Neural progenitor cell (in vitro differentiated cells): ENCODE results near the gene INSR. TPM values are rescaled to one million over a fixed set of nuclear protein-coding genes. Genes with fewer than 3 reads are reported as not detected.
"Not testable (repeated sequence)": the region's sequence is repeated elsewhere in the genome, so short reads cannot be mapped to it uniquely, and the experiment has no call there.

Experiments used
- DNase-seq: peaks from one replicate; pipeline ENCODE4 v3.0.0-alpha.2; 2016; ENCODE audit warnings: low spot score
- H2AFZ ChIP-seq: fragments of 200-600 bp; sonication (generic); replicated peaks from 2 replicates; pipeline ENCODE4 v1.6.1; 2016; ENCODE audit warnings: antibody characterized with exemption
- H3F3A ChIP-seq: fragments of 200-600 bp; sonication (generic); 2 replicates; pipeline ENCODE4 v1.6.1; 2016; ENCODE audit warnings: antibody characterized with exemption, low read depth
- H3K27ac ChIP-seq: fragments of 200-600 bp; sonication (generic); 2 replicates; pipeline ENCODE4 v1.5.1; 2016; ENCODE audit warnings: mild to moderate bottlenecking
- H3K27me3 ChIP-seq: fragments of 200-600 bp; sonication (generic); 2 replicates; pipeline ENCODE4 v1.6.1; 2016; ENCODE audit warnings: mild to moderate bottlenecking, moderate library complexity
- H3K36me3 ChIP-seq: fragments of 200-600 bp; sonication (generic); 2 replicates; pipeline ENCODE4 v1.5.1; 2016
- H3K4me1 ChIP-seq: fragments of 200-600 bp; sonication (generic); 2 replicates; pipeline ENCODE4 v1.6.1; 2016; ENCODE audit warnings: mixed run types
- H3K4me2 ChIP-seq: fragments of 200-600 bp; sonication (generic); 2 replicates; pipeline ENCODE4 v1.6.1; 2016
- H3K4me3 ChIP-seq: fragments of 200-600 bp; sonication (generic); 2 replicates; pipeline ENCODE4 v1.5.1; 2016
- H3K79me2 ChIP-seq: fragments of 200-600 bp; sonication (generic); 2 replicates; pipeline ENCODE4 v1.6.1; 2016; ENCODE audit warnings: low read depth
- H3K9ac ChIP-seq: fragments of 200-600 bp; sonication (generic); 2 replicates; pipeline ENCODE4 v1.6.1; 2016
- H3K9me3 ChIP-seq: fragments of 200-600 bp; sonication (generic); 2 replicates; pipeline ENCODE4 v1.5.1; 2016; ENCODE audit warnings: low read depth
- H4K20me1 ChIP-seq: fragments of 200-600 bp; sonication (generic); 2 replicates; pipeline ENCODE4 v1.6.1; 2016; ENCODE audit warnings: low read depth
- H3K27ac Mint-ChIP-seq: 3 replicates; pipeline ENCODE4 v1.8.0; 2021; ENCODE audit warnings: mixed read lengths
- H3K27me3 Mint-ChIP-seq: 2 replicates; pipeline ENCODE4 v1.8.0; 2022; ENCODE audit warnings: low read depth, mild to moderate bottlenecking, inconsistent platforms, moderate library complexity, mixed read lengths; ENCODE audit not compliant: insufficient read depth
- H3K36me3 Mint-ChIP-seq: 3 replicates; pipeline ENCODE4 v1.8.0; 2021; ENCODE audit warnings: mixed read lengths
- H3K4me1 Mint-ChIP-seq: 3 replicates; pipeline ENCODE4 v1.8.0; 2021; ENCODE audit warnings: mixed read lengths
- H3K4me3 Mint-ChIP-seq: 3 replicates; pipeline ENCODE4 v1.8.0; 2021; ENCODE audit warnings: mild to moderate bottlenecking, moderate library complexity, mixed read lengths
- H3K9me3 Mint-ChIP-seq: 3 replicates; pipeline ENCODE4 v1.8.0; 2020; ENCODE audit warnings: mixed read lengths
- EZH2 ChIP-seq: fragments of 200-600 bp; sonication (generic); IDR thresholded peaks from 2 replicates; pipeline ENCODE4 v1.6.1; 2017; ENCODE audit warnings: antibody characterized with exemption, mild to moderate bottlenecking, moderate library complexity
- EZH2phosphoT487 ChIP-seq: fragments of 200-600 bp; sonication (generic); IDR thresholded peaks from 2 replicates; pipeline ENCODE4 v1.6.1; 2017; ENCODE audit warnings: antibody characterized with exemption
- total RNA-seq: library from RNA; depleted of rRNA; stranded (reverse); fragments of >200 nt; gene quantifications from 2 replicates; pipeline ENCODE4 v1.2.3, GENCODE V29; 2015; ENCODE audit warnings: low replicate concordance
- TF ChIP-seq, protein P1 (sequence below): fragments of 200-600 bp; sonication (generic); IDR thresholded peaks from 2 replicates; pipeline ENCODE4 v1.5.1; 2017; ENCODE audit warnings: antibody characterized with exemption, mild to moderate bottlenecking

The INSR gene
- total RNA-seq, 1 donor from 2014 or later: 20.8 TPM

DNA sequence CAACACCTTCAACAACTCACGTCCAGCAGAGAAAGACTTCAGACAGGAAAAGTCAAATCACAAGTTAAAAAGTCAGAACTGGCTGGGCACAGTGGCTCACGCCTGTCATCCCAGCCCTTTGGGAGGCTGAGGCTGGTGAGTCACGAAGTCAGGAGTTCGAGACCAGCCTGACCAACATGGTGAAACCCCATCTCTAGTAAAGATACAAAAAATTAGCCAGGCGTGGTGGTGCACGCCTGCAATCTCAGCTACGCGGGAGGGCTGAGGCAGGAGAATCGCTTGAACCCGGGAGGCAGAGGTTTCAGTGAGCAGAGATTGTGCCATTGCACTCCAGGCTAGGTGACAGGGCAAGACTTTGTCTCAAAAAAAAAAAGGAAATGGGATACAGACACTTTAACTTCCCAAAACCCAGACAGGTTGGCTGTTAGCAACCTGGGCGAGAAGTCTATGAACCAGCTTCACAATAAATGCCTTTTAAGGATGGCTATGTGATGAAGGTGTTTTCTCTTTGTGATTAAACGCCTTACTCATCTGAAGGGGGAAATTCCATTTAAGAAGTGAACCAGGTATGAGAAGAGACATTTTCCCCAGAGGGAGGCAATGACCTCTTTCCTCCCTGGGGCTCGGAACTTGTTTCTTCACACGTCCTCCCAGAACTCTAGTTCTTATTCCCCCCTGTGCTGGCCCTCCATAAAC lies 80.4 kb downstream of the INSR start:
- no peaks in the 10 kb centered on the region for H3K36me3 Mint-ChIP-seq
- H3K27ac ChIP-seq: no peak overlapping the region
- H3K79me2 ChIP-seq: peaks cover 5% of the 10 kb centered on the region
- no peak overlapping the region for H3K4me2 ChIP-seq
- no peaks in the 10 kb centered on the region for H3K9me3 Mint-ChIP-seq
- no peaks in the 10 kb centered on the region for H3K9me3 ChIP-seq
- H3K27me3 Mint-ChIP-seq: peaks cover 5% of the 10 kb centered on the region
- H3K9ac ChIP-seq: no peak overlapping the region
- H3K36me3 ChIP-seq: no peaks in the 10 kb centered on the region
- no peak for DNase-seq
- peaks cover 6% of the 10 kb centered on the region for H3K4me1 Mint-ChIP-seq
- H3K27ac Mint-ChIP-seq: no peak overlapping the region
- TF ChIP-seq EZH2: no peak
- no peak for TF ChIP-seq EZH2phosphoT487
- TF ChIP-seq, protein P1, sequence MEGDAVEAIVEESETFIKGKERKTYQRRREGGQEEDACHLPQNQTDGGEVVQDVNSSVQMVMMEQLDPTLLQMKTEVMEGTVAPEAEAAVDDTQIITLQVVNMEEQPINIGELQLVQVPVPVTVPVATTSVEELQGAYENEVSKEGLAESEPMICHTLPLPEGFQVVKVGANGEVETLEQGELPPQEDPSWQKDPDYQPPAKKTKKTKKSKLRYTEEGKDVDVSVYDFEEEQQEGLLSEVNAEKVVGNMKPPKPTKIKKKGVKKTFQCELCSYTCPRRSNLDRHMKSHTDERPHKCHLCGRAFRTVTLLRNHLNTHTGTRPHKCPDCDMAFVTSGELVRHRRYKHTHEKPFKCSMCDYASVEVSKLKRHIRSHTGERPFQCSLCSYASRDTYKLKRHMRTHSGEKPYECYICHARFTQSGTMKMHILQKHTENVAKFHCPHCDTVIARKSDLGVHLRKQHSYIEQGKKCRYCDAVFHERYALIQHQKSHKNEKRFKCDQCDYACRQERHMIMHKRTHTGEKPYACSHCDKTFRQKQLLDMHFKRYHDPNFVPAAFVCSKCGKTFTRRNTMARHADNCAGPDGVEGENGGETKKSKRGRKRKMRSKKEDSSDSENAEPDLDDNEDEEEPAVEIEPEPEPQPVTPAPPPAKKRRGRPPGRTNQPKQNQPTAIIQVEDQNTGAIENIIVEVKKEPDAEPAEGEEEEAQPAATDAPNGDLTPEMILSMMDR: no peak
- no peaks in the 10 kb centered on the region for H4K20me1 ChIP-seq
- H3K27me3 ChIP-seq: no peaks in the 10 kb centered on the region
- no peak overlapping the region for H3K4me3 ChIP-seq
- H3K4me1 ChIP-seq: no peaks in the 10 kb centered on the region
- no peak overlapping the region for H2AFZ ChIP-seq
- H3K4me3 Mint-ChIP-seq: no peak overlapping the region
- H3F3A ChIP-seq: peaks cover 6% of the 10 kb centered on the region

DNA sequence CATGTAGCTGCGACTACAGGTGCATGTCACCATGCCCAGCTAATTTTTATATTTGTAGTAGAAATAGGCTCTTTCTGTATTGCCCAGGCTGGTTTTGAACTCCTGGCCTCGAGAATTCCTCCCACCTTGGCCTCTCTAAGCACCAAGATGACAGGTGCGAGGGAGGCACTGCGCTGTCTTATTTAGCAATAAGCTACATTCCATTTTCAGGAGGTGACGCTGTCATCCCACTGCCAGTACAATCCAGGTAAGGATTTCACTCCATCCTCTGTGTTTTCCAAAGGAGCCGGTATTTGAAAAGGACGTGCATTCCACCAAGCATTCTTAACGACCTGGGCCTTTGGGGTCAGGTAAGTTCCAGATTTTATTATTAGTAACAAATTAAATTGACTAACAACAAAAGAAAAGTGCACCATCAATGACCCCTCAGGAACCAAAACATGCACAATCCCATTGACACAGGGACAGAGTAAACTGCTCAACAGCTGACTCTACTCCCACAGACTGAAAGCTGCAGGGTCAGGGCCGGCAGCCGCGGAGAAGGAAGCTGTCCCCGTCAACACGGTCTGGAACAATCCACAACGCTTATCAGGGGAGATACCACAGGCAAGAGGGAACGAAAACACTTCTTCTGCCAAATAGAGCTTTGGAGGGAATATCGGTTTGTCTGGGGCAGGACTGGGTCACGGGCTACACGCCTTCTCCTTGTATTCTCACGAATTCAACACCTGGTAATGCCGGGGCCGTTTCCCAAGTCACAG lies 82.8 kb downstream of the INSR start:
- Histone ChIP-seq H3K27ac (no peak overlapping the region), H3K9ac (no peak overlapping the region)
- TF ChIP-seq EZH2phosphoT487 (no peak), EZH2 (no peak)
- TF ChIP-seq, protein P1: no peak

DNA sequence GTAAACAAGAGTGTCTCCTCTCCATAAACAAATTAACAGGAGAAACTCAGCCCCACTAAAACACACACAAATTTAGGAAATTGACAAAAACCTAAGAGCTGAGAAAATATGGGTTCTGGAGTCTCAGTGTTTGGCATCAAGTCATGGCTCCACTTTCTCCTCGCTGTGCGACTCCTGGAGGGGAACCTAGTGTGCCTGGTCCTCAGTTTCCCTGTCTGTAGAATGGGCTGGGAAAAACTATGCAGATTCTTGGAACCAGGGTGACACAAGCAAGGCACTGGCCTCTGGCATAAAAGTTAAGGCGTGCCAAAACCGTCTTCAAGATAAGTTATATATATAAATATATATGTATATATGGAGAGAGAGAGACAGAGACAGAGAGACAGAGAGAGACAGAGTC lies 83.9 kb downstream of the INSR start:
- H3K27me3 Mint-ChIP-seq: peaks cover 3% of the 10 kb centered on the region
- no peak overlapping the region for H3K4me3 Mint-ChIP-seq
- Histone ChIP-seq H3K4me3 (no peak overlapping the region), H3K36me3 (no peaks in the 10 kb centered on the region), H3K79me2 (peaks cover 5% of the 10 kb centered on the region), H3K9me3 (no peaks in the 10 kb centered on the region), H3K4me2 (no peak overlapping the region), H3K27me3 (no peaks in the 10 kb centered on the region), H4K20me1 (no peaks in the 10 kb centered on the region), H3K27ac (no peak overlapping the region), H3K4me1 (no peaks in the 10 kb centered on the region), H3K9ac (no peak overlapping the region), H2AFZ (no peak overlapping the region), H3F3A (peaks cover 6% of the 10 kb centered on the region)
- no peak for DNase-seq
- H3K36me3 Mint-ChIP-seq: no peaks in the 10 kb centered on the region
- H3K4me1 Mint-ChIP-seq: peaks cover 6% of the 10 kb centered on the region
- TF ChIP-seq EZH2phosphoT487 (no peak), EZH2 (no peak)
- TF ChIP-seq, protein P1: no peak
- no peak overlapping the region for H3K27ac Mint-ChIP-seq
- H3K9me3 Mint-ChIP-seq: no peaks in the 10 kb centered on the region

More for the DNA sequence above, 82.8 kb downstream of the INSR start:
- Histone ChIP-seq H4K20me1 (no peaks in the 10 kb centered on the region), H3K4me1 (no peaks in the 10 kb centered on the region), H2AFZ (no peak overlapping the region), H3F3A (peaks cover 6% of the 10 kb centered on the region), H3K36me3 (no peaks in the 10 kb centered on the region), H3K79me2 (peaks cover 5% of the 10 kb centered on the region), H3K27me3 (no peaks in the 10 kb centered on the region), H3K4me3 (no peak overlapping the region), H3K4me2 (no peak overlapping the region), H3K9me3 (no peaks in the 10 kb centered on the region)
- H3K27ac Mint-ChIP-seq: peak overlapping the region; percentile 91
- H3K9me3 Mint-ChIP-seq: no peaks in the 10 kb centered on the region
- no peak for DNase-seq
- peaks cover 3% of the 10 kb centered on the region for H3K27me3 Mint-ChIP-seq
- H3K4me1 Mint-ChIP-seq: peaks cover 6% of the 10 kb centered on the region
- H3K4me3 Mint-ChIP-seq: no peak overlapping the region
- H3K36me3 Mint-ChIP-seq: no peaks in the 10 kb centered on the region

DNA sequence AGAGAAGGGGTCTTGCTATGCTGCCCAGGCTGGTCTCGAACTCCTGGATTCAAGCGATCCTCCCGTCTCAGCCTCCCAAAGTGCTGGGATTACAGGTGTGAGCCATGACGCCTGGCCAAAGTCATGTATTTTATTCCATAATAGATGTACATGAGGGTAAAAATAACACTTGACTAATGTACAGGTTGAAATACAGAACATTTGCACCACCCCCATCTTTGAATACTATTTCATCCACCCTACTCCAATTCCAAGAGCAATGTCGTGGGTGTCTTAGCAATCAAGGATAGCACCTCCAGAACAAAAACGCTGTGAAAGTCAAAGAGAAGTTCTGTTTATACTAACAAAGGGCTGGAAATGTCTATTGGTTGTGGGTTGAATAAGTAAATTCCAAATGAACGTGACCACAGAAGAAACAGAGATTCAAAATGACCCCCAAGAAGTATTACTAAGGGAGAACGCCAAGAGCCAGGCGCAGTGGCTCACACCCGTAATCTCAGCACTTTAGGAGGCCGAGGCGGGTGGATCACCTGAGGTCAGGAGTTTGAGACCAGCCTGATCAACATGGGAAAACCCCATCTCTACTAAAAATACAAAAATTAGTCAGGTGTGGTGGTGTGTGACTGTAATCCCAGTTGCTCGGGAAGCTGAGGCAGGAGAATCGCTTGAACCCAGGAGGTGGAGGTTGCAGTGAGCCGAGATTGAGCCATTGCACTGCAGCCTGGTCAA lies 84.5 kb downstream of the INSR start:
- H3K4me2 ChIP-seq: not testable (repeated sequence)

DNA sequence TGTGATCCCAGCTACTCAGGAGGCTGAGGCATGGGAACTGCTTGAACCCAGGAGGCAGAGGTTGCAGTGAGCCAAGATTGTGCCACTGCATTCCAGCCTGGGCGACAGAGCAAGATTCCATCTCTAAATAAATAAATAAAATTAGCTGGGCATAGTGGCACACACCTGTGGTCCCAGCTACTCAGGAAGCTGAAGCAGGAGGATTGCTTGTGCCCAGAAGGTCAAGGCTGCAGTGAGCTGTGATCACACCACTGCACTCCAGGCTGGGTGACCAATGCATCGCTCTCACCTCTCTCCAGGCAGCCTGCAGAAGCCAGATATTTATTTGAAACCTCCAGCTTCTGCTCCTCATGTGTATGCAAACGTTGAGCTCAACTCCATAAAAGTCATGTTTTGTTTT lies 85.2 kb downstream of the INSR start:
- H3K27ac Mint-ChIP-seq, H3K9me3 Mint-ChIP-seq, H3K4me3 Mint-ChIP-seq, H3K27me3 ChIP-seq, H3K4me1 Mint-ChIP-seq, H3K27ac ChIP-seq, H3K4me2 ChIP-seq, H3K4me1 ChIP-seq, H4K20me1 ChIP-seq, H3K9me3 ChIP-seq, H3K36me3 ChIP-seq, H3K27me3 Mint-ChIP-seq, H2AFZ ChIP-seq, H3K9ac ChIP-seq, H3K79me2 ChIP-seq, DNase-seq, H3F3A ChIP-seq, H3K36me3 Mint-ChIP-seq, H3K4me3 ChIP-seq: not testable (repeated sequence)

More for the DNA sequence above, 84.5 kb downstream of the INSR start:
- H3K27me3 ChIP-seq, H3K27ac ChIP-seq, H4K20me1 ChIP-seq, H3K4me1 Mint-ChIP-seq, DNase-seq, H3K27me3 Mint-ChIP-seq, H3K9me3 Mint-ChIP-seq, H3K9ac ChIP-seq, H3K4me3 ChIP-seq, H3K27ac Mint-ChIP-seq, H3K4me1 ChIP-seq, H3F3A ChIP-seq, H3K36me3 ChIP-seq, H3K9me3 ChIP-seq, H3K36me3 Mint-ChIP-seq, H2AFZ ChIP-seq, H3K4me3 Mint-ChIP-seq, H3K79me2 ChIP-seq: not testable (repeated sequence)
